ENCODE measurements around the gene FRMPD1.

The FRMPD1 gene

GRCh38 chr9:37640246-37640645 is 10.5 kb upstream of the FRMPD1 start:
- DNase-seq (ENCODE audit: low read depth in 1 of 2, low spot score in 1 of 2), result no peak
- TF ChIP-seq POLR2AphosphoS5 (IDR thresholded peaks at IDR 0.05; ENCODE audit: low read depth) (no peak), SPI1 (IDR thresholded peaks at IDR 0.05; ENCODE audit: borderline replicate concordance, low read depth) (no peak), REST (IDR thresholded peaks at IDR 0.05; ENCODE audit: insufficient replicate concordance, low read depth) (no peak), CTCF (IDR thresholded peaks at IDR 0.05; ENCODE audit: insufficient read depth, low read length) (no peak), GABPA (IDR thresholded peaks at IDR 0.05; ENCODE audit: low read depth) (no peak)
- Histone ChIP-seq H3K27me3 (ENCODE audit: insufficient read depth, poor library complexity, severe bottlenecking) (no peaks in the 10 kb centered on the region), H3K27ac (replicated peaks) (no peak overlapping the region), H3K4me3 (replicated peaks; ENCODE audit: insufficient read depth, low read length) (no peak overlapping the region)

GRCh38 chr9:37641331-37641730 is 9.4 kb upstream of the FRMPD1 start:
- Histone ChIP-seq H3K27me3 (ENCODE audit: insufficient read depth, poor library complexity, severe bottlenecking) (peaks cover 5% of the 10 kb centered on the region), H3K27ac (replicated peaks) (no peak overlapping the region), H3K4me3 (replicated peaks; ENCODE audit: insufficient read depth, low read length) (no peak overlapping the region)
- no peak for DNase-seq (ENCODE audit: low read depth in 1 of 2, low spot score in 1 of 2)
- TF ChIP-seq SPI1 (IDR thresholded peaks at IDR 0.05; ENCODE audit: borderline replicate concordance, low read depth), result no peak
- TF ChIP-seq POLR2AphosphoS5 (IDR thresholded peaks at IDR 0.05; ENCODE audit: low read depth), result no peak
- TF ChIP-seq CTCF (IDR thresholded peaks at IDR 0.05; ENCODE audit: insufficient read depth, low read length), result no peak
- TF ChIP-seq REST (IDR thresholded peaks at IDR 0.05; ENCODE audit: insufficient replicate concordance, low read depth), result no peak
- no peak for TF ChIP-seq GABPA (IDR thresholded peaks at IDR 0.05; ENCODE audit: low read depth)

GRCh38 chr9:37643214-37643613 is 7.5 kb upstream of the FRMPD1 start:
- no peak for DNase-seq (ENCODE audit: low read depth in 1 of 2, low spot score in 1 of 2)
- Histone ChIP-seq H3K27me3 (ENCODE audit: insufficient read depth, poor library complexity, severe bottlenecking) (peaks cover 5% of the 10 kb centered on the region), H3K27ac (replicated peaks) (no peak overlapping the region), H3K4me3 (replicated peaks; ENCODE audit: insufficient read depth, low read length) (no peak overlapping the region)
- TF ChIP-seq SPI1 (IDR thresholded peaks at IDR 0.05; ENCODE audit: borderline replicate concordance, low read depth) (no peak), REST (IDR thresholded peaks at IDR 0.05; ENCODE audit: insufficient replicate concordance, low read depth) (no peak)

Data from HL-60 (cell line).